MM.1S (cell line): Measurements from ENCODE around the gene FOXI1.

ENCODE experiments used
- DNase-seq: peaks from one replicate; pipeline ENCODE4 v3.0.0-alpha.2; 2015
- H2AFZ ChIP-seq: fragments of 300-600 bp; sonication (generic); 2 replicates; pipeline ENCODE4 v1.6.0; 2016; ENCODE audit warnings: antibody characterized with exemption, low read length
- H3F3A ChIP-seq: fragments of 300-600 bp; sonication (generic); 2 replicates; pipeline ENCODE4 v1.6.1; 2016; ENCODE audit warnings: mild to moderate bottlenecking, antibody characterized with exemption, low read length, moderate library complexity, mixed read lengths; ENCODE audit not compliant: insufficient read depth
- H3K27ac ChIP-seq: fragments of 300-600 bp; sonication (generic); 2 replicates; pipeline ENCODE4 v1.5.1; 2016; ENCODE audit warnings: mild to moderate bottlenecking, low read length
- H3K27me3 ChIP-seq: fragments of 300-600 bp; sonication (generic); replicated peaks from 2 replicates; pipeline ENCODE4 v1.6.0; 2016; ENCODE audit warnings: low read length; ENCODE audit not compliant: insufficient read depth
- H3K36me3 ChIP-seq: fragments of 300-600 bp; sonication (generic); replicated peaks from 2 replicates; pipeline ENCODE4 v1.6.1; 2016; ENCODE audit warnings: mild to moderate bottlenecking, low read length, mixed read lengths; ENCODE audit not compliant: insufficient read depth
- H3K4me1 ChIP-seq: fragments of 300-600 bp; sonication (generic); 2 replicates; pipeline ENCODE4 v1.6.1; 2016; ENCODE audit warnings: low read length, mixed read lengths
- H3K4me2 ChIP-seq: fragments of 300-600 bp; sonication (generic); 2 replicates; pipeline ENCODE4 v1.6.0; 2016; ENCODE audit warnings: low read depth, low read length
- H3K4me3 ChIP-seq: fragments of 300-600 bp; sonication (generic); 2 replicates; pipeline ENCODE4 v1.5.1; 2016; ENCODE audit warnings: low read length, mixed read lengths
- H3K79me2 ChIP-seq: fragments of 300-600 bp; sonication (generic); 2 replicates; pipeline ENCODE4 v1.6.1; 2016; ENCODE audit warnings: mixed run types, low read length, mixed read lengths
- H3K9ac ChIP-seq: fragments of 300-600 bp; sonication (generic); 2 replicates; pipeline ENCODE4 v1.6.1; 2016; ENCODE audit warnings: low read length, mixed read lengths
- H3K9me2 ChIP-seq: fragments of 300-600 bp; sonication (generic); replicated peaks from 2 replicates; pipeline ENCODE4 v1.6.1; 2016; ENCODE audit warnings: mild to moderate bottlenecking, low read length, mixed read lengths; ENCODE audit not compliant: insufficient read depth
- H3K9me3 ChIP-seq: fragments of 300-600 bp; sonication (generic); replicated peaks from 2 replicates; pipeline ENCODE4 v1.6.1; 2016; ENCODE audit warnings: mild to moderate bottlenecking, low read length, mixed read lengths; ENCODE audit not compliant: insufficient read depth
- H4K20me1 ChIP-seq: fragments of 300-600 bp; sonication (generic); 2 replicates; pipeline ENCODE4 v1.6.1; 2016; ENCODE audit warnings: mild to moderate bottlenecking, low read length, moderate library complexity, mixed read lengths; ENCODE audit not compliant: insufficient read depth
- CTCF ChIP-seq: fragments of 300-600 bp; sonication (generic); IDR thresholded peaks from 2 replicates; pipeline ENCODE4 v1.5.1; 2016; ENCODE audit warnings: antibody characterized with exemption, low read length, mixed read lengths
- EZH2 ChIP-seq: fragments of 300-600 bp; sonication (generic); optimal IDR thresholded peaks from 2 replicates; pipeline ENCODE3; 2017; ENCODE audit warnings: low read depth, mild to moderate bottlenecking, antibody characterized with exemption, low read length, mixed read lengths
- EZH2phosphoT487 ChIP-seq: fragments of 300-600 bp; sonication (generic); IDR thresholded peaks from 2 replicates; pipeline ENCODE4 v1.6.1; 2018; ENCODE audit warnings: antibody characterized with exemption, low read length

The FOXI1 gene

GRCh38 chr5:170131235-170131634 lies 25.5 kb downstream of the FOXI1 start:
- Histone ChIP-seq H3K9me2 (no peaks in the 10 kb centered on the region), H3K36me3 (no peaks in the 10 kb centered on the region), H3K4me1 (no peaks in the 10 kb centered on the region), H3K4me2 (no peak overlapping the region), H3F3A (no peaks in the 10 kb centered on the region), H3K79me2 (no peaks in the 10 kb centered on the region), H2AFZ (no peak overlapping the region), H3K9ac (no peak overlapping the region), H3K27ac (no peak overlapping the region), H3K27me3 (no peaks in the 10 kb centered on the region), H3K4me3 (no peak overlapping the region), H3K9me3 (no peaks in the 10 kb centered on the region), H4K20me1 (no peaks in the 10 kb centered on the region)
- DNase-seq = no peak
- TF ChIP-seq EZH2 (no peak), CTCF (no peak), EZH2phosphoT487 (no peak)

GRCh38 chr5:170132269-170132975 lies 26.7 kb downstream of the FOXI1 start:
- no peaks in the 10 kb centered on the region for H3K9me3 ChIP-seq
- no peak overlapping the region for H3K4me3 ChIP-seq
- no peak overlapping the region for H3K27ac ChIP-seq
- no peaks in the 10 kb centered on the region for H3K27me3 ChIP-seq
- no peaks in the 10 kb centered on the region for H4K20me1 ChIP-seq
- no peaks in the 10 kb centered on the region for H3K4me1 ChIP-seq
- H3K9me2 ChIP-seq = no peaks in the 10 kb centered on the region
- no peaks in the 10 kb centered on the region for H3K36me3 ChIP-seq
- TF ChIP-seq CTCF (no peak), EZH2 (no peak), EZH2phosphoT487 (no peak)
- H3K79me2 ChIP-seq = no peaks in the 10 kb centered on the region
- no peak for DNase-seq
- no peak overlapping the region for H3K4me2 ChIP-seq
- H3F3A ChIP-seq = no peaks in the 10 kb centered on the region
- H3K9ac ChIP-seq = no peak overlapping the region
- no peak overlapping the region for H2AFZ ChIP-seq

- no peak overlapping the region for H3K27ac ChIP-seq
- no peaks in the 10 kb centered on the region for H3K9me3 ChIP-seq
- no peaks in the 10 kb centered on the region for H3K36me3 ChIP-seq
- no peak overlapping the region for H3K4me3 ChIP-seq
- H3K79me2 ChIP-seq = no peaks in the 10 kb centered on the region
- H3K9me2 ChIP-seq = no peaks in the 10 kb centered on the region
- H2AFZ ChIP-seq = no peak overlapping the region
- no peaks in the 10 kb centered on the region for H4K20me1 ChIP-seq
- H3K9ac ChIP-seq = no peak overlapping the region
- H3K4me2 ChIP-seq = no peak overlapping the region
- DNase-seq = no peak
- no peaks in the 10 kb centered on the region for H3F3A ChIP-seq
- TF ChIP-seq EZH2phosphoT487 = no peak
- no peak for TF ChIP-seq CTCF
- TF ChIP-seq EZH2 = no peak
- no peaks in the 10 kb centered on the region for H3K4me1 ChIP-seq
- H3K27me3 ChIP-seq = no peaks in the 10 kb centered on the region
These were observed 27.3 kb downstream of the FOXI1 start for GRCh38 chr5:170132976-170133448.
